Gastrocnemius medialis (tissue), 4 donors: ENCODE data around the gene DNMT1.

ENCODE experiments used
- POLR2A ChIP-seq, 2 donors: fragments of 450-650 bp; IDR thresholded peaks; one replicate each; pipeline ENCODE4 v1.6.1; 2017; ENCODE audit warnings: antibody characterized with exemption in 2 of 2, mild to moderate bottlenecking in 2 of 2, moderate library complexity in 2 of 2
- TF ChIP-seq, protein P1 (sequence below), 5 experiments: fragments of 450-650 bp in 3 of 5; fragments of 200-600 bp in 2 of 5; sonication (generic) in 2 of 5; IDR thresholded peaks in 4 of 5; conservative IDR thresholded peaks in 1 of 5; 1 replicate in 4 of 5; 2 replicates in 1 of 5; pipeline ENCODE4 v1.5.1; 2016 to 2019; ENCODE audit warnings: antibody characterized with exemption in 5 of 5, mild to moderate bottlenecking in 3 of 5, moderate library complexity in 3 of 5

DNA sequence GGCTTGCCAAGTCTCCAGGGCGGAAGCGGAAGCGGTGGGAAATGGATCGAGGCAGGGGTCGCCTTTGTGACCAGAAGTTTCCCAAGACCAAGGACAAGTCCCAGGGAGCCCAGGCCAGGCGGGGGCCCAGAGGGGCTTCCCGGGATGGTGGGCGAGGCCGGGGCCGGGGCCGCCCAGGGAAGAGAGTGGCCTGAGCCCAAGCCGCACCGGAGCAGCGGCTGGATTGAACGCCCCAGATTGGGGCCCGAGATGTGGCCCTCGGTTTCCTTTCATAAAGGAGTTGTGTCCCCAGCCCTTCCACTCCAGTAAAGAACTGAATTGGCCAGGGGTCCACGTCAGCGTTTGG, 83.8 kb downstream of the DNMT1 start:
- TF ChIP-seq, protein P1, sequence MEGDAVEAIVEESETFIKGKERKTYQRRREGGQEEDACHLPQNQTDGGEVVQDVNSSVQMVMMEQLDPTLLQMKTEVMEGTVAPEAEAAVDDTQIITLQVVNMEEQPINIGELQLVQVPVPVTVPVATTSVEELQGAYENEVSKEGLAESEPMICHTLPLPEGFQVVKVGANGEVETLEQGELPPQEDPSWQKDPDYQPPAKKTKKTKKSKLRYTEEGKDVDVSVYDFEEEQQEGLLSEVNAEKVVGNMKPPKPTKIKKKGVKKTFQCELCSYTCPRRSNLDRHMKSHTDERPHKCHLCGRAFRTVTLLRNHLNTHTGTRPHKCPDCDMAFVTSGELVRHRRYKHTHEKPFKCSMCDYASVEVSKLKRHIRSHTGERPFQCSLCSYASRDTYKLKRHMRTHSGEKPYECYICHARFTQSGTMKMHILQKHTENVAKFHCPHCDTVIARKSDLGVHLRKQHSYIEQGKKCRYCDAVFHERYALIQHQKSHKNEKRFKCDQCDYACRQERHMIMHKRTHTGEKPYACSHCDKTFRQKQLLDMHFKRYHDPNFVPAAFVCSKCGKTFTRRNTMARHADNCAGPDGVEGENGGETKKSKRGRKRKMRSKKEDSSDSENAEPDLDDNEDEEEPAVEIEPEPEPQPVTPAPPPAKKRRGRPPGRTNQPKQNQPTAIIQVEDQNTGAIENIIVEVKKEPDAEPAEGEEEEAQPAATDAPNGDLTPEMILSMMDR (IDR thresholded peaks at IDR 0.05 in 4 of 5, conservative IDR thresholded peaks at IDR 0.05 in 1 of 5) = no peak
- TF ChIP-seq POLR2A (IDR thresholded peaks at IDR 0.05) = no peak
